ENCODE results near the gene RAB9A.

- TF ChIP-seq CTCF (IDR thresholded peaks at IDR 0.05) (no peak), POLR2A (IDR thresholded peaks at IDR 0.05) (no peak)
These were observed 43.3 kb upstream of the RAB9A start for GRCh38 chrX:13645464-13646153.

Measured in thyroid gland (tissue), 4 donors.